Brain microvascular endothelial cell (primary cell): ENCODE results near the gene PHYKPL.
"Not testable (repeated sequence)": the region's sequence is repeated elsewhere in the genome, so short reads cannot be mapped to it uniquely, and the experiment has no call there.

ENCODE experiments used
- DNase-seq: peaks from one replicate; pipeline ENCODE4 v3.0.0-alpha.2; 2020
- H3K27ac ChIP-seq: fragments of 250-450 bp; sonication (Bioruptor Pico); 2 replicates; pipeline ENCODE4 v1.5.1; 2020; ENCODE audit warnings: mild to moderate bottlenecking, moderate library complexity
- H3K27me3 ChIP-seq: fragments of 250-450 bp; sonication (Bioruptor Pico); replicated peaks from 2 replicates; pipeline ENCODE4 v1.5.1; 2020; ENCODE audit warnings: mild to moderate bottlenecking
- H3K36me3 ChIP-seq: fragments of 250-450 bp; sonication (Bioruptor Pico); replicated peaks from 2 replicates; pipeline ENCODE4 v1.5.1; 2020; ENCODE audit warnings: mild to moderate bottlenecking
- H3K4me3 ChIP-seq: 2 replicates; pipeline ENCODE4 v1.5.1; 2011; ENCODE audit warnings: low read depth, mild to moderate bottlenecking, control low read depth, low read length, moderate library complexity
- CTCF ChIP-seq: IDR thresholded peaks from 2 replicates; pipeline ENCODE4 v1.5.1; 2011; ENCODE audit warnings: low read depth, mild to moderate bottlenecking, moderate library complexity, low read length, control low read depth, inconsistent platforms; ENCODE audit errors: missing control alignments
- in situ Hi-C: cut with HindIII; loops from 2 replicates; pipeline ENCODE4 v1.10.0; 2017; ENCODE audit warnings: low sequenced_read_pairs, low pct_ligation_motif_present

PHYKPL gene

GRCh38 chr5:178240341-178240741 is 7.7 kb upstream of the PHYKPL start:
- H3K27ac ChIP-seq: no peak overlapping the region
- in situ Hi-C loops: no loop called here
- H3K4me3 ChIP-seq: no peak overlapping the region
- no peaks in the 10 kb centered on the region for H3K27me3 ChIP-seq
- no peaks in the 10 kb centered on the region for H3K36me3 ChIP-seq
- DNase-seq: no peak
- TF ChIP-seq CTCF: no peak

- H3K27me3 ChIP-seq, H3K36me3 ChIP-seq, H3K4me3 ChIP-seq, DNase-seq, H3K27ac ChIP-seq, in situ Hi-C loops: not testable (repeated sequence)
These were observed 7.2 kb upstream of the PHYKPL start for GRCh38 chr5:178239626-178240301.

- H3K27me3 ChIP-seq: no peaks in the 10 kb centered on the region
- TF ChIP-seq CTCF: no peak
- no peak for DNase-seq
- in situ Hi-C loops: no loop called here
- no peak overlapping the region for H3K27ac ChIP-seq
- H3K4me3 ChIP-seq: no peak overlapping the region
- no peaks in the 10 kb centered on the region for H3K36me3 ChIP-seq
These were observed 6.3 kb upstream of the PHYKPL start for GRCh38 chr5:178238711-178239592.

GRCh38 chr5:178238313-178238635 is 5.7 kb upstream of the PHYKPL start:
- in situ Hi-C loops: no loop called here
- no peak for TF ChIP-seq CTCF
- no peak for DNase-seq
- Histone ChIP-seq H3K36me3 (no peaks in the 10 kb centered on the region), H3K27ac (no peak overlapping the region), H3K4me3 (no peak overlapping the region), H3K27me3 (no peaks in the 10 kb centered on the region)

- H3K27me3 ChIP-seq: no peaks in the 10 kb centered on the region
- TF ChIP-seq CTCF: no peak
- no peaks in the 10 kb centered on the region for H3K36me3 ChIP-seq
- DNase-seq: no peak
- H3K27ac ChIP-seq: no peak overlapping the region
- in situ Hi-C loops: no loop called here
- no peak overlapping the region for H3K4me3 ChIP-seq
These were observed 5.1 kb upstream of the PHYKPL start for GRCh38 chr5:178237431-178238312.

GRCh38 chr5:178236679-178237078 is 4.1 kb upstream of the PHYKPL start:
- no peak for TF ChIP-seq CTCF
- H3K36me3 ChIP-seq: no peaks in the 10 kb centered on the region
- in situ Hi-C loops: no loop called here
- no peak overlapping the region for H3K27ac ChIP-seq
- no peak overlapping the region for H3K4me3 ChIP-seq
- no peak for DNase-seq
- no peaks in the 10 kb centered on the region for H3K27me3 ChIP-seq
